Ureter (tissue), 1 donor: ENCODE results near the gene KRTAP9-1. TPM values are rescaled to one million over a fixed set of nuclear protein-coding genes. Genes with fewer than 3 reads are reported as not detected.
"Not testable (repeated sequence)": the region's sequence is repeated elsewhere in the genome, so short reads cannot be mapped to it uniquely, and the experiment has no call there.

ENCODE experiments used
- DNase-seq: peaks from one replicate; pipeline ENCODE4 v3.0.0-alpha.2; 2020; ENCODE audit warnings: low spot score
- total RNA-seq: library from RNA; stranded (reverse); gene quantifications from one replicate; pipeline ENCODE4 v1.2.4, GENCODE V29; 2023
- donor health status: DM: yes; HTN: yes; CAD: no.

KRTAP9-1 gene
- not detected for total RNA-seq

DNA sequence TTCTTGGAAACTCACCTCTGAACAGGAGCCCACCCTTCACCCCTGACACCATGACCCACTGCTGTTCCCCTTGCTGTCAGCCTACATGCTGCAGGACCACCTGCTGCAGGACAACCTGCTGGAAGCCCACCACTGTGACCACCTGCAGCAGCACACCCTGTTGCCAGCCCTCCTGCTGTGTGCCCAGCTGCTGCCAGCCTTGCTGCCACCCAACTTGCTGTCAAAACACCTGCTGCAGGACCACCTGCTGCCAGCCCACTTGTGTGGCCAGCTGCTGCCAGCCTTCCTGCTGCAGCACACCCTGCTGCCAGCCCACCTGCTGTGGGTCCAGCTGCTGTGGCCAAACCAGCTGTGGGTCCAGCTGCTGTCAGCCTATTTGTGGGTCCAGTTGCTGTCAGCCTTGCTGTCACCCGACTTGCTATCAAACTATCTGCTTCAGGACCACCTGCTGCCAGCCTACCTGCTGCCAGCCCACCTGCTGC is at the start of gene KRTAP9-1:
Gene KRTAP9-1 (plus strand): TSS at position 51 of the 482 bp plus-strand sequence. CDS start 0 bp downstream, at position 51.
- not testable (repeated sequence) for DNase-seq

- no peak for DNase-seq
These were observed 49.1 kb upstream of the KRTAP9-1 start, which contains the start of gene KRTAP4-6 for GRCh38 chr17:41140360-41141131. Gene KRTAP4-6, minus strand, starts transcription at chr17:41140544. Its CDS starts 57 bp downstream, at chr17:41140487.

- no peak for DNase-seq
These were observed 48.3 kb upstream of the KRTAP9-1 start for GRCh38 chr17:41141361-41141760.

- no peak for DNase-seq
These were observed 44.8 kb upstream of the KRTAP9-1 start for GRCh38 chr17:41144846-41145245.

GRCh38 chr17:41145261-41145660 is 44.4 kb upstream of the KRTAP9-1 start:
- no peak for DNase-seq

- DNase-seq: no peak
These were observed 42.0 kb upstream of the KRTAP9-1 start for GRCh38 chr17:41147531-41148204.

- not testable (repeated sequence) for DNase-seq
These were observed 40.6 kb upstream of the KRTAP9-1 start for GRCh38 chr17:41148971-41149651.

DNA sequence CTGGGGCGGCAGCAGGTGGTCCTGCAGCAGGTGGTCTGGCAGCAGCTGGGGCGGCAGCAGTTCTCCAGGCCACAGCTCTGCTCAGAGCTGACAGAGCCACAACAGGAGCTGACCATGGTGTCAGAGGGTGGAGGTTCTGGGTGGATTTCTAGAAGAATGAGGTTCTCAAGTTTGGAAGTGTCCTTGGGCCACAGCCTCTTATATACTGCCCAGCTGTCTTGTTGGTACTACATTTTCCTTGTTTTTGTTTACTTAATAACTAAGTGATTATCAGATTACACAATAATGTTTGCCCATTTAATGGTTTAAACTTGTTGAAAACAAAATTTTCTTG is 40.1 kb upstream of the KRTAP9-1 start, which contains the start of gene KRTAP4-5:
Gene KRTAP4-5 (minus strand): TSS at position 174 of the 334 bp plus-strand sequence. CDS start 58 bp downstream, at position 116.
- DNase-seq: no peak

DNA sequence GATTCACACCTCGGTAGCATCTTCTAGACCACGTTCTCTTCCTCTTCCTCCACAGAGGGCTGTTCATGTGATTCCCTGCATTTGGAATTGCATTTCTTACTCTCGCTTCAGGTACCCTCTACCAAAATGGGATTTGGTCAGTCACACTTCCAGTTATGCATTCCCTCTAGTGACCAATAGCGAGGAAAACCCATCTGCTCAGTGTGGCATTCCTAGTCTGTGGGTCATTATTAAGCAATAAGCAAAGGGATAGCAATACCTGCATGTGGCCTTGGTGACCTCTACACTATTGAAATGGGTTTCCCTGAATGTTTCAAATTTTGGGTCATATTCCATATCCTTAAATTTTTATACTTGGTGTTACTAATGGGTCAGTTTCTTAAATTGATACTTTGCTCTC is 39.7 kb upstream of the KRTAP9-1 start:
- DNase-seq: no peak

DNA sequence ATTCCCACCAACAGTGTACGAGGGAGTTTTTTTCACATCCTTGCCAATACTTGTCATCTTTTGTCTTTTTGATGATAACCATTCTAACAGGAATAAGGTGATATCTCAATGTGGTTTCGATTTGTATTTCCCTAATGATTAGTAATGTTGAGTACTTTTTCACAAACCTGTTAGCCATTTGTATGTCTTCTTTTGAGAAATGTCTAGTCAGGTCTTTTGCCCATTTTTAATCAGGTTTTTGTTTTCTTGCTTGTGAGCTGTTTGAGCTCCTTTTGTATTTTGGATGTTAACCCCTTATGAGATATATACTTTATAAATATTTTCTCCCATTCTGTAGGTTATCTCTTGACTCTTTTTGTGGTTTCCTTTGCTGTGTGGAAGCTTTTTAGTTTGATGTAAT is 38.2 kb upstream of the KRTAP9-1 start:
- no peak for DNase-seq

GRCh38 chr17:41153856-41154255 is 35.8 kb upstream of the KRTAP9-1 start:
- DNase-seq: no peak

GRCh38 chr17:41160190-41160589 is 29.5 kb upstream of the KRTAP9-1 start:
- DNase-seq: not testable (repeated sequence)

- no peak for DNase-seq
These were observed 29.0 kb upstream of the KRTAP9-1 start, which contains the start of gene KRTAP4-4 for GRCh38 chr17:41160648-41161047. Gene KRTAP4-4, minus strand, starts transcription at chr17:41160748. Its CDS starts 57 bp downstream, at chr17:41160691.

DNA sequence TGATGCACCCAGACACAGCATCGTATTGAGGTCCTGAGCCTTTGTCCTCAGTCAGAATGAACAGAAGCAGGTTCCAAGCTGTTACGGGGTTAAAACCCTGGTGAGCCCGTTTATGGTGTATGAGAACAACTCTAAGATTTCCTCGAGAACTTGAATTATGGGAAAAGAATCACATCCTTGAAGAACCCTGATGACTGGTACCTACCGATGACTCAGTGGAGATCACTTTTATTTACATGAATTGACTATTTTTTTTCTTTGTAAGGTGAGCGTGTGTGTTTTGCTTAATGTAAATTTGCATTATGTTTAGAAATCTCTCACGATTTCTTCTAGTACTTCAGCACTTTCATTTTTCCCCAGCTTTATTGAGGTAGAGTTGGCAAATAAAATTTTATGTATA is 25.9 kb upstream of the KRTAP9-1 start:
- no peak for DNase-seq

DNA sequence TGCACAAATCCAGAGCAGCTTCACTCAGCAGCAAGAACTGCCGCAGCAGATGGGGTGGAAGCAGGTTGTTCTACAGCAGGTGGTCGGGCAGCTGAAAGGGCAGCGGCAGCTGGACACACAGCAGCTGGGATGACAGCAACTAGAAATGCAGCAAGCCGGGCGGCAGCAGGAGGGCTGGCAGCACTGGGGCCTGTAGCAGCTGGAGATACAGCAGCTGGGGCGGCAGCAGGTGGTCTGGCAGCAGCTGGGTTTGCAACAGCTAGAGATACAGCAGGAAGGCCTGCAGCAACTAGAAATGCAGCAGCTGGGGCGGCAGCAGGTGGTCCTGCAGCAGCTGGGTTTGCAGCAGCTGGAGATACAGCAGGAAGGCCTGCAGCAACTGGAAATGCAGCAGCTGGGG is 22.1 kb upstream of the KRTAP9-1 start:
- DNase-seq: no peak

DNA sequence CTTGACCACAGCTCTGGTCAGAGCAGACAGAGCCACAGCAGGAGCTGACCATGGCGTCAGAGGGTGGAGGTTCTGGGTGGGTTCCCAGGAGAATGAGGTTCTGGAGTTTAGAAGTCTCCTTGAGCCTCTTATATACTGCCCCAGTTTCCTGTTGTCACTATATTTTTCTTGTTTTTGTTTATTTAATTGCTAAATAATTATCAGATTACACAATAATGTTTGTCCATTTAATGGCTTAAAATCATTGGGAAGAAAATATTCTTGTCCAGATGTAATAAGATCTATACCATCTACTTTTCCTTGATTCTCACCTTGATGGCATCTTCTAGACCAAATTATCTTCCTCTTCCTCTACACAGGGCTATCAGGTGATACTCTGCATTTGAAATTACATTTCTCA is 21.6 kb upstream of the KRTAP9-1 start, which contains the start of gene KRTAP4-3:
Gene KRTAP4-3 (minus strand): TSS at position 101 of the 400 bp plus-strand sequence. CDS start 49 bp downstream, at position 52.
- DNase-seq: no peak

GRCh38 chr17:41171886-41172285 is 17.8 kb upstream of the KRTAP9-1 start:
- no peak for DNase-seq

- DNase-seq: no peak
These were observed 12.8 kb upstream of the KRTAP9-1 start for GRCh38 chr17:41176744-41177387.

- no peak for DNase-seq
These were observed 11.9 kb upstream of the KRTAP9-1 start, which contains the start of gene KRTAP4-2 for GRCh38 chr17:41177727-41178271. Gene KRTAP4-2, minus strand, starts transcription at chr17:41178221. Its CDS starts 57 bp downstream, at chr17:41178164.

DNA sequence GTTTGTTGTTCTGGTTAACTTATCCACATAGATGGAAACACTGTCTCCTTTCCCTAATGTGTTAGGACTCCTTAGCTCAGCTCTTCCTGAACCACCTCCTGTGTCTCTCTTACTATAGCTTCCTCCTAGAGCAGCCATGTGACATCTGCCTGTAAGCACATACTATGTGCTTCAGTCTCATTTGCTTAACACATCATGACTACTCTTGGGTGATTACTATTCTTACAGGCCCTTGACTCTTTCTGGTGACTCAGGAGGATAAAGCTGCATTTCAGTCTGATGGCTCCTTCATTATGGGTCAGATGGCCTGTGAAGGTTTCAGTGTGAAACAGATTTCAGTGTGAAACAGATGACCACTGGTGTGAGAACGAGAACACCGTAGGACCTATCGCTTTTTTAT is 11.3 kb upstream of the KRTAP9-1 start:
- no peak for DNase-seq
